ENCODE results near the gene LCNL1. TPM values are rescaled to one million over a fixed set of nuclear protein-coding genes. Genes with fewer than 3 reads are reported as not detected.

The LCNL1 gene
- 0.50 and 1.1 TPM in 2 replicates for total RNA-seq

GRCh38 chr9:136982232-136983051 lies at the start of gene LCNL1:
Gene LCNL1, plus strand, starts transcription at chr9:136982993. Its CDS starts 594 bp downstream, at chr9:136983587.

GRCh38 chr9:136944519-136945332 lies 38.1 kb upstream of the LCNL1 start, which contains the start of the genes C8G and FBXW5:
Gene C8G, plus strand, starts transcription at chr9:136945243. Its CDS starts 78 bp downstream, at chr9:136945321.
Gene FBXW5, minus strand, starts transcription at chr9:136944738. Its CDS starts 655 bp downstream, at chr9:136944083.

DNA sequence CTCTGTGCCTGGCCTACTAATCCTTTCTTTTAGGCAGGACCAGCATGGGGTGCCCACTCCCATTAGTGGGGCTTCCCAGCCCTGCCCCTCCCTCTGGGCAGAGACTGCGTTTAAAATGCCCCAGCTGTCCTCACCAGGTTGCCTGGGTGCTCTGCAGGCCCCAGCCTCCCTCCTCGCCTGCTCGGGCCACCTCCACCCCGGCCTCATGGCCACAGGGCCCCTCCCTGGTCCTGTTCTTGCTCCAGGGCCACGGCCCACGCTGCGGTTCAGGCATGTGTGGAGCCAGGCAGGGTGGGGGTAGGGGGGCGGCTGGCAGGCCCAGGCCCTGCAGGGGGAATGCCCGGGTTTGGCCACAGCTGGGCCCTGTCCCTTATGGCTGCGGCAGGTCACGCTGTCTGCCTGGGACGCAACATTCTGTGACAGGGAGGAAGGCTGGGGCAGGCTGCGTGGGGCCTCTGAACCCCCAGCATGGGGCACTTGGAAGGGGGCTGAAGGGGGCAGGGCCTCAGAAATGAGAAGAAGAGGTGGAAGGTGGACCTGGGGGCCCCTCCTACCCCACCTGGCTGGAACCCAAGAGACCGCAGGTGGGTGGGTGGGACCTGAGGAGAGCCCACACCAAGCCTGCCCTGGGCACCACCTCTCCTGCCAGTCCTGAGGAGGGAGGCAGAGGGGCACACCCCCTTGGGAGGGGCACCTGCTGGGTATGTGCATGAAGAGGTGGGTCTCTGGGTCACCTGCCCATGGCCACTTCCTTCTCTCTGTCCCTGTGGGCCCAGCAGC lies 31.1 kb upstream of the LCNL1 start, which contains the start of gene LCN12:
Gene LCN12, plus strand, starts transcription at position 733 of the 780 bp plus-strand sequence. CDS start 55 bp downstream, outside the sequence.

GRCh38 chr9:136977223-136977622 lies 5.6 kb upstream of the LCNL1 start, which contains the start of gene PTGDS:
Gene PTGDS, plus strand, starts transcription at chr9:136977504. Its CDS starts 75 bp downstream, at chr9:136977579.

GRCh38 chr9:136991993-136992818 lies 9.4 kb downstream of the LCNL1 start, which contains the start of gene PAXX:
Gene PAXX, plus strand, starts transcription at chr9:136992422. Its CDS starts 22 bp downstream, at chr9:136992444.

DNA sequence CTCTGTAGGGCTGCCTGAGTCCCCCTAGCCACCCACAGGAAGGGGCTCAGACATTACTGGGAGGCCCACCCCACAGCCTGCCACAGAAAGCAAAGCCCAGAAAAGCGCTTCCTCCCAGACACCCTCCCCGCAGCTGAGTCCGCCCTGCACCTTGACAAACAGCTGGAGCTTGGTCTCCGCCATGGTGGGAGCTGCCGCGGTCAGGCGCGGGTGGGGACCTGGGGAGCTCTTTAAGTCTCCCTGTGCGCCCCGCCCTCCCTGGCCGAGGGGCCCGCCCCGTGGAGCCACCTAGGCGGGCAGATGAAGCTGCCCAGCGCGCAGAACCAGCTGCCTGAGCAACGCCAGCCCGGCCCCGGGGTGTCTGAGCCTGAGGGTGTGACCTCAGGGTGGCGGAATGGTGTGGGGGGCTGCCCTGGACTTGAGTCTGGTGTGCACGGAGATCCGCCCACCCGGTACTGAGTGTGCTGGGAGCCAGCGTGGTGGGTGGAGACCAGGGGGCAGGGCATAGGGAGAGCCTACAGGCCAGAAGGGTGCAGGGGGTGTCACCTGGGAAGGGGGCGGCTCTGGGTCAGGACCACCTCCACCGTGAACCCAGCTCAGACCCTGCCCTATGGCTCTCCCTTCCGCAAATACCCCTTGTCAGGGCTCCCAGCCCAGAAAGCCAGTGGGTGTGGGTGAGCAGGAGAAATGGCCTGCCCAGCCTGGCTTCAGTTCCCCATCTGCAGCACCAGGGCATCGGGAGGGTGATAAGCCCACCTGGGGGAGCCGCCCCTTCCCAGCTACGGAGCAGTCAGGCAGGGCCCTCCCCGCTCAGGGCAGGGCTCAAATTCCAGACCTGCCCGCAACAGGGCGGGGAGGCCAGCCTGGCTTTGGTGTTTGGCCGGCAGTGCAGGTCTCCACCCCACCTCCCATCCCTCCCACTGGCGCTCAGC lies 13.8 kb downstream of the LCNL1 start, which contains the start of gene CLIC3:
Gene CLIC3, minus strand, starts transcription at position 208 of the 932 bp plus-strand sequence. Its CDS starts 25 bp downstream, at position 183.

DNA sequence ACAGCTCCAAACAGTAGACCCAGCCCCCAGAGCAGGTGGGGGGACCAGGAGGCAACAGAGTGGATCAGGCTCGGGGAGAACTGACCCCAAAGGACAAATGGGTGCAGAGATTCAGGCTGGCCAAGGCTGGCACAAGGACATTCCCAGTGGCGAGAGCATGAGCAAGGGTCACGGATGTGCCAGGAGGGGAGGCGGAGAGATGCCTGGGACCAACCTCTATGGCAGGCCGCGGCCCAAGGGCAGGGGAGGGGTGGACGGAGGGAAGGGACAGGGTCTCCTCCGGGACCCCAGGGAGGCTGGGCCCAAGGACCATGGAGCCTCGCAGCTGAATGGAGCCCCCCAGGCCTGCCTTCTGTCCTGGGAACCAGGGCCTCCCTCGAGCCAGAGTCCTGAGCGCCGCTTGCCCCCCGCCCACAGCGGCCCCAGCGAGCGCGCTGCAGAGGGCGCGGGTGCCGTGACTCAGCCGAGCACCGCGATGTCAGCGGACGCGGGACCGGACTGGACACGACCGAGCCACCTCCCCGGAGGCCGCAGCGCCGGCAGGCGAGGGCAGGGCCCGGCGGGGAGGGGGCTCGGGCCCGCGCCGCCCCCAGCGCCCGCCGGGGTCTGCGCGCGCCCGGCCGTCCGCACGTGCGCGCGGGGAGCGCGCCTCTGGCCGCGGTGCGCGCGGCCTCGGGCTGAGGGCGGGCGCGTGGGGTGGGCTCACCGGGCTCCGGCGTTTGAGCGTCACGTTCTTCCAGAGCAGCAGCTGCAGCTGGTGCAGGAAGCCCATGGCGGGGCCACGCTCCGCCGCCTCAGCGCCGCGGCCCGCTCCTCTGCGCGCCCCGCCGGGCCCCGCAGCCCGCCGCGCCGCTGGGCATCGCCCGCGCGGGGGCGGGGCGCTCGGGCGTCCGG lies 44.8 kb downstream of the LCNL1 start, which contains the start of gene ABCA2:
Gene ABCA2, minus strand, starts transcription at position 869 of the 894 bp plus-strand sequence. Its CDS starts 97 bp downstream, at position 772.

DNA sequence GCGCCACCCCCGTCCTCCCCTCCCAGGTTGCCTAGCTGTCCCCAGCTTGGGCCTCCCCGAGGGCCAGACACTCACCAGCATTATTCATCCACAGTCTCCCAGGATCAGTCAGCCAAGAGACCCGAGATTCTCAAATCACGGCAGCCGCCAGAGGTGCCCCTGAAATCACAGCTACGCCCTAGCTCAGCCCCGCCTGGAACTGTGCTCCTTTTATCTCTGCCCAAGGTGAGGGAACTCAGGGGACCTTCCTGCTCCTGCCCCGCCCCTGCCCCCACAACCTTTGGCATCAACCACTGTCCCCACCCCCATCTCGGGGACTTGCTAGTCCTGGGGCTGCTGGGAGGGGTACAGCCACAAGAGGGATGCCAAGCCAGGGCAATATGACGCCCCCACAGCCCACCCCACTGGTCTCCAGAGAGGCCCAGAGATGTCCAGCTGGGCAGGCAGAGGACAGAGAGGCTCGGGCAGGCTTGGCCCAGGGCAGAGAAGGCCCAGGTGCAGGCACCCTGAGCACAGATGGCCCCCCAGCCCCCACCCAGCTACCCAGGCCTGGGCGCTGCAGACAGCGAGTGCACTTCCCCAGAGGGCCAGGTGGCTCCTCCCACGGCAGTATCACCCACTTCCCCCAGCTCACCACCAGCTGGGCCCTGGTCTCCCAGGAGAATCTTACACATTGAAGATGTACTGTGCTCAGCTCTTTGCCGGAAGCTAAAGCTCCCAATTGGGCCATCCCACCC lies 49.3 kb downstream of the LCNL1 start, which contains the start of gene FUT7:
Gene FUT7, minus strand, starts transcription at position 185 of the 737 bp plus-strand sequence. Its CDS starts 97 bp downstream, at position 88.

Other genes starting within 250 kb of the LCNL1 start
- gene LCN10, start 240.1 kb upstream of the LCNL1 start, total RNA-seq: 0.33 TPM in 1 of 2 replicates, not detected in the other
- gene LCN6, start 234.5 kb upstream of the LCNL1 start, total RNA-seq: not detected in 2 replicates
- gene LCN8, start 224.8 kb upstream of the LCNL1 start, total RNA-seq: not detected in 2 replicates
- gene LCN15, start 218.5 kb upstream of the LCNL1 start, total RNA-seq: not detected in 2 replicates
- gene TMEM141, start 191.6 kb upstream of the LCNL1 start, total RNA-seq: 38.7 and 42.2 TPM in 2 replicates
- 0.52 and 0.89 TPM in 2 replicates for gene CCDC183, start 186.7 kb upstream of the LCNL1 start, total RNA-seq
- gene RABL6, start 175.0 kb upstream of the LCNL1 start, total RNA-seq: 49.9 and 65.1 TPM in 2 replicates
- 3.6 and 4.0 TPM in 2 replicates for gene AJM1, start 140.5 kb upstream of the LCNL1 start, total RNA-seq
- gene PHPT1, start 133.6 kb upstream of the LCNL1 start, total RNA-seq: 138 and 150 TPM in 2 replicates
- 4.6 and 6.5 TPM in 2 replicates for gene MAMDC4, start 130.6 kb upstream of the LCNL1 start, total RNA-seq
- gene EDF1, start 116.7 kb upstream of the LCNL1 start, total RNA-seq: 170 and 198 TPM in 2 replicates
- 14.4 and 18.5 TPM in 2 replicates for gene TRAF2, start 96.5 kb upstream of the LCNL1 start, total RNA-seq
- gene FBXW5, start 38.3 kb upstream of the LCNL1 start, total RNA-seq: 164 and 216 TPM in 2 replicates
- gene C8G, start 37.8 kb upstream of the LCNL1 start, total RNA-seq: 0.72 and 0.79 TPM in 2 replicates
- gene LCN12, start 30.7 kb upstream of the LCNL1 start, total RNA-seq: 0.20 TPM in 1 of 2 replicates, not detected in the other
- 11.1 and 66.1 TPM in 2 replicates for gene PTGDS, start 5.5 kb upstream of the LCNL1 start, total RNA-seq
- 8.0 and 11.2 TPM in 2 replicates for gene PAXX, start 9.4 kb downstream of the LCNL1 start, total RNA-seq
- 2.0 and 2.9 TPM in 2 replicates for gene CLIC3, start 13.6 kb downstream of the LCNL1 start, total RNA-seq
- 81.1 and 129 TPM in 2 replicates for gene ABCA2, start 45.2 kb downstream of the LCNL1 start, total RNA-seq
- gene FUT7, start 49.1 kb downstream of the LCNL1 start, total RNA-seq: not detected in 2 replicates
- gene NPDC1, start 63.2 kb downstream of the LCNL1 start, total RNA-seq: 21.6 and 66.1 TPM in 2 replicates
- not detected in 2 replicates for gene ENTPD2, start 71.1 kb downstream of the LCNL1 start, total RNA-seq
- gene SAPCD2, start 87.6 kb downstream of the LCNL1 start, total RNA-seq: 2.7 and 3.7 TPM in 2 replicates
- gene UAP1L1, start 94.5 kb downstream of the LCNL1 start, total RNA-seq: 20.3 and 38.3 TPM in 2 replicates
- gene MAN1B1, start 104.0 kb downstream of the LCNL1 start, total RNA-seq: 153 and 203 TPM in 2 replicates
- gene DPP7, start 131.7 kb downstream of the LCNL1 start, total RNA-seq: 82.9 and 145 TPM in 2 replicates
- 0.10 TPM in 1 of 2 replicates, not detected in the other for gene GRIN1, start 156.2 kb downstream of the LCNL1 start, total RNA-seq
- not detected in 2 replicates for gene LRRC26, start 187.1 kb downstream of the LCNL1 start, total RNA-seq
- gene TMEM210, start 189.1 kb downstream of the LCNL1 start, total RNA-seq: not detected in 2 replicates
- gene ANAPC2, start 205.6 kb downstream of the LCNL1 start, total RNA-seq: 24.6 and 33.7 TPM in 2 replicates
- 42.6 and 53.3 TPM in 2 replicates for gene SSNA1, start 205.7 kb downstream of the LCNL1 start, total RNA-seq
- 6.1 and 9.5 TPM in 2 replicates for gene TPRN, start 217.7 kb downstream of the LCNL1 start, total RNA-seq
- 36.8 and 39.2 TPM in 2 replicates for gene TMEM203, start 222.7 kb downstream of the LCNL1 start, total RNA-seq
- gene NDOR1, start 222.7 kb downstream of the LCNL1 start, total RNA-seq: 4.5 and 6.3 TPM in 2 replicates
- gene RNF208, start 239.2 kb downstream of the LCNL1 start, total RNA-seq: 1.2 and 2.8 TPM in 2 replicates
- 0.33 and 0.66 TPM in 2 replicates for gene CYSRT1, start 242.2 kb downstream of the LCNL1 start, total RNA-seq
- gene RNF224, start 244.5 kb downstream of the LCNL1 start, total RNA-seq: 0.07 TPM in 1 of 2 replicates, not detected in the other
- not detected in 2 replicates for gene SLC34A3, start 247.9 kb downstream of the LCNL1 start, total RNA-seq

All from smooth muscle cell of the pulmonary artery (primary cell).